Epithelial cell of proximal tubule (primary cell): ENCODE data around the gene RNF38. TPM values are rescaled to one million over a fixed set of nuclear protein-coding genes. Genes with fewer than 3 reads are reported as not detected.
A peak's percentile ranks its signal among the peaks of the same experiment; 100 is the strongest.

Experiments
- DNase-seq: peaks from one replicate; pipeline ENCODE4 v3.0.0-alpha.2; 2011; ENCODE audit warnings: low read depth
- H3K4me3 ChIP-seq: 2 replicates; pipeline ENCODE4 v1.5.1; 2011; ENCODE audit warnings: low read depth, mild to moderate bottlenecking, low read length
- CTCF ChIP-seq: conservative IDR thresholded peaks from 2 replicates; pipeline ENCODE4 v1.5.1; 2012; ENCODE audit warnings: low read depth, mild to moderate bottlenecking, low read length
- total RNA-seq: library from RNA; depleted of rRNA; stranded (reverse); fragments of >200 nt; gene quantifications from 2 replicates; pipeline ENCODE4 v1.2.3, GENCODE V29; 2015

RNF38 gene
- total RNA-seq, 1 donor from 2014 or later = 15.8 TPM

- peak; percentile 79 for TF ChIP-seq CTCF
- no peak for DNase-seq
- H3K4me3 ChIP-seq = no peak overlapping the region
Measured at GRCh38 chr9:36407122-36407723, 7.2 kb upstream of the RNF38 start.

GRCh38 chr9:36402536-36402935 is 2.5 kb upstream of the RNF38 start:
- no peak for DNase-seq
- no peak overlapping the region for H3K4me3 ChIP-seq
- no peak for TF ChIP-seq CTCF

GRCh38 chr9:36401897-36402480 is 1.9 kb upstream of the RNF38 start:
- no peak for DNase-seq
- no peak overlapping the region for H3K4me3 ChIP-seq
- no peak for TF ChIP-seq CTCF

DNA sequence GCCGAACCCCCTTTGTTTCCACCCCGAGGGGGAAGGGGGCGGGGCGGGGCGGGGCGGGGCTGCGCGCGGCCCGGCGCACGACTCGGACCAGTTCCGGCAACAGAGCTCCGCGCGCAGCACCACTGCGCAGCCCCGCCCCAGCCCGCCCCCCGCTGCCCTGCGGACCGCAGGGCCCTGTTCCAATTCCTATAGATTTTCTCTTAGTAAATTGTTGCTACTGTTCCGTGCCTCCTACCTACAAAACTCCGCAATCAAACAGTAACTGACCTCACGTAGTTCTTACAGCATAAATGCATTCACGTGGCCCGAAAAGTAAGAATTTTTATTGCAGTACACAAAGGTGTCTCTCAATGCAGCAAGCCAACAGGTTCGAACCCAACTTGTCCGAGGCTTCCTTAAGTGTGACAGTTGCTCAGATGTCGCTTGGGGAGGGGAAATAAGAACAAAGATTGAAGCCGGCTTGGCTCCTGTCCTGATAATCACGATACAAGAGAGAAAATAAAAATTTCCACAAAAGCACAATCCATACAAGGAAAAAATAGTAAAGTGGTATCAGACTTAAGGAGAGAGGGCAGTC is 1.2 kb upstream of the RNF38 start:
- TF ChIP-seq CTCF = no peak
- H3K4me3 ChIP-seq = peak overlapping the region; percentile 81
- DNase-seq = no peak

- no peak for DNase-seq
- H3K4me3 ChIP-seq = peak overlapping the region; percentile 81
- no peak for TF ChIP-seq CTCF
Measured at GRCh38 chr9:36400332-36401163, 479 bp upstream of the RNF38 start.

- no peak for DNase-seq
- H3K4me3 ChIP-seq = peak overlapping the region; percentile 28
- TF ChIP-seq CTCF = no peak
Measured at GRCh38 chr9:36398745-36399144, 1.3 kb downstream of the RNF38 start.
